GM06990 (cell line): ENCODE results near the gene IMPA2.
"Not testable (repeated sequence)": the region's sequence is repeated elsewhere in the genome, so short reads cannot be mapped to it uniquely, and the experiment has no call there.

Experiments used
- DNase-seq: peaks from one replicate; pipeline ENCODE4 v3.0.0-alpha.2; 2011; ENCODE audit not compliant: insufficient read length; ENCODE audit errors: extremely low read depth
- H3K27me3 ChIP-seq: replicated peaks from 2 replicates; pipeline ENCODE4 v1.6.0; 2011; ENCODE audit warnings: low read length; ENCODE audit not compliant: control insufficient read depth, insufficient read depth
- H3K36me3 ChIP-seq: 2 replicates; pipeline ENCODE4 v1.5.1; 2011; ENCODE audit warnings: low read length; ENCODE audit not compliant: control insufficient read depth, insufficient read depth
- H3K4me3 ChIP-seq: replicated peaks from 2 replicates; pipeline ENCODE4 v1.5.1; 2011; ENCODE audit warnings: low read depth, mild to moderate bottlenecking, control low read depth, low read length
- CTCF ChIP-seq: IDR thresholded peaks from 2 replicates; pipeline ENCODE4 v1.5.1; 2011; ENCODE audit warnings: low read length, control low read depth, mild to moderate bottlenecking, inconsistent platforms; ENCODE audit not compliant: insufficient read depth, poor library complexity, severe bottlenecking

The IMPA2 gene

GRCh38 chr18:12072996-12073395 lies 91.7 kb downstream of the IMPA2 start:
- no peak for TF ChIP-seq CTCF
- no peak for DNase-seq
- no peaks in the 10 kb centered on the region for H3K36me3 ChIP-seq
- no peak overlapping the region for H3K4me3 ChIP-seq
- no peaks in the 10 kb centered on the region for H3K27me3 ChIP-seq

GRCh38 chr18:12074736-12075135 lies 93.4 kb downstream of the IMPA2 start:
- H3K27me3 ChIP-seq: no peaks in the 10 kb centered on the region
- no peak for DNase-seq
- no peak for TF ChIP-seq CTCF
- no peaks in the 10 kb centered on the region for H3K36me3 ChIP-seq
- H3K4me3 ChIP-seq: no peak overlapping the region

GRCh38 chr18:12076424-12077140 lies 95.3 kb downstream of the IMPA2 start:
- Histone ChIP-seq H3K4me3 (no peak overlapping the region; the same call in 1 of the 2 replicates), H3K27me3 (no peaks in the 10 kb centered on the region), H3K36me3 (no peaks in the 10 kb centered on the region)
- peak; percentile 35 for DNase-seq
- no peak for TF ChIP-seq CTCF

GRCh38 chr18:12077994-12078393 lies 96.7 kb downstream of the IMPA2 start:
- not testable (repeated sequence) for H3K4me3 ChIP-seq, H3K27me3 ChIP-seq, DNase-seq, H3K36me3 ChIP-seq

GRCh38 chr18:12079491-12080237 lies 98.4 kb downstream of the IMPA2 start:
- TF ChIP-seq CTCF: no peak
- H3K4me3 ChIP-seq: no peak overlapping the region
- H3K36me3 ChIP-seq: no peaks in the 10 kb centered on the region
- DNase-seq: no peak
- no peaks in the 10 kb centered on the region for H3K27me3 ChIP-seq
